ENCODE data around the gene TSPEAR.

Gene TSPEAR

DNA sequence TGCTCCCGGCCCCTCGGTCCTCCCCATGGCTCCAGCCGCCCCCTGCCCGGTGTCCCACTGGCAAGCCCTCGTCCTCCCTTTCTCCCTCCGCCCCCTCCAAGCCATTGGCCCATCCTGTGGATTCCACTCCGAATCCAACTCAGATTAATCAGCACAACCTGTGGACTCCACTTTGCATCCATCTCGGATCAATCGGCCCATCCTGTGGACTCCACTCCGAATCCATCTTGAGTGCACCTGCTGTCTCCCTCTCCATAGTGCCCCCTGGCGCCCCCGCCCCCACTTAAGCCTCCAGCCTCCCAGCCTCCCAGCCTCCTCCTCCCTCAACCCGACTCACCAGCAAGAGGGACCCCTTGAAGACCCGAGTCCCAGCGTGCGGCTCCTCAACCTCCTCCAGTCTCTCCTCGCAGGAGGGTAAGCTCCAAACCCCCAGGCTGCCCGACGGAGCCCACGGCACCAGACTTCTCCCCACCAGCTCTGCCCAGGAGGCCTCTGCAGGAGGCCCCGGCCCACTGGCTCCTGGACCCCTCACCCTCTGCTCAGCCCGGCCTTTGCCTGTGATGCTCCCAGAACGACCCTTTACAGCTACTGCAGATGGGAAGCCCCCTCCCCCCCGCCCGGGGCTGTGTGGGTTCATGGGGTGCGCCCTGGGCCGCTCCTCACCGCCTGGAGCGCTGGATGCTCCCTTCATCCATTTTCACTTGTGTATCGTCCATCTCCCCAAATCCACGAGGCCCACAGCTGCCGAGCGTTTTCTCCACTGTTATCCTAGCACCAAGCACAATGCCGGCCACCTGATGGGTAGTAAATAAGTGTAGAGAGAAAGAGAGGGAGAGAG, 40.6 kb upstream of the TSPEAR start:
- DNase-seq (ENCODE audit: extremely low read depth, insufficient read length) = no peak
- Histone ChIP-seq H3K4me3 (replicated peaks; ENCODE audit: low read depth, low read length) (no peak overlapping the region), H3K36me3 (ENCODE audit: control insufficient read depth, insufficient read depth, low read length) (no peaks in the 10 kb centered on the region), H3K27me3 (replicated peaks; ENCODE audit: control insufficient read depth, insufficient read depth, low read length) (no peaks in the 10 kb centered on the region; the same call in 1 of the 2 replicates)
- no peak for TF ChIP-seq CTCF (IDR thresholded peaks at IDR 0.05; ENCODE audit: insufficient read depth, low read length, poor library complexity, severe bottlenecking)

DNA sequence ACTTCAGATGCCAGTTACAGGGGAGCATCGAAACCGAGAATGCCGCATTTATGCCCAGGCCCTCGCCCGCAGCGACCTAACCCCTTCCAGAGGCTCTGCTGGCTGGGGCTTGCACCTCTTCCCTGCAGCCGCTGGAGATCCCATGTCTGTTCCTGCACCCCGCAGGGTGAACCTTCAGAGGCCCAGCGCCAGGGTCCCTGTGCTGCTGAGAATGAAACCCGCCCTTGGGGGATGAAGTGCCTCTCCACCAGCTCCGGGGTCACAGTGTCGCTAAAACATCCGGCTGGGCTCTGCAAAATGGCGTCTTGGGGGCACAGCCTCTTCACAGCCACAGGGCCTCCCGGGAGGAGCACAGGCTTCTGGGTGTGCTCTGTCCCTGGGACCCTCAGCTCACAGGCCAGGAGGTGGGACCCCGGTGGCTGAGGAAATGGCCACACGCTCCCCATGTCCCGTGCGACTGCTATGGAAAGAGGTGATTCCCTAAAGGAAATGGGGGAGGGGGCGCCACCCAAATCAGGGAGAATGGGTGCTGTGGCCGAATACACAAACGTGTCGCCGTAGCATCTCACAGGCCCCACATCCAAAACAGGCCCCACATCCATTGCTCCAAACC, 39.9 kb upstream of the TSPEAR start:
- no peak for TF ChIP-seq CTCF (IDR thresholded peaks at IDR 0.05; ENCODE audit: insufficient read depth, low read length, poor library complexity, severe bottlenecking)
- Histone ChIP-seq H3K36me3 (ENCODE audit: control insufficient read depth, insufficient read depth, low read length) (no peaks in the 10 kb centered on the region), H3K4me3 (replicated peaks; ENCODE audit: low read depth, low read length) (no peak overlapping the region), H3K27me3 (replicated peaks; ENCODE audit: control insufficient read depth, insufficient read depth, low read length) (no peaks in the 10 kb centered on the region; the same call in 1 of the 2 replicates)
- DNase-seq (ENCODE audit: extremely low read depth, insufficient read length) = no peak

DNA sequence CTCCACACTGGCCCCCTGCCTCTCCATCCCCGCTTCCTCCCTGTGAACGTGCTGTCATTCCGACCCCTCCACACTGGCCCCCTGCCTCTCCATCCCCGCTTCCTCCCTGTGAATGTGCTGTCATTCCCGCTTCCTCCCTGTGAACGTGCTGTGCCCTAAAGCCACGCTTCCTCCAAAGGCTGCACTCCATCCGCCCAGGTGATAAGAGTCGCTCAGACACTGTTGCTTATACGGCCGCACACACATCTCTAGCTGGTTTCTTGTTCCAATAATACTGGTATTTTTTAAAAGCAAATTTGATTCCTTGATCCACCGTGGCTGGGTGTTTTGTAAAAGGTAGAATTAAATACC, 39.3 kb upstream of the TSPEAR start:
- Histone ChIP-seq H3K4me3 (replicated peaks; ENCODE audit: low read depth, low read length) (no peak overlapping the region), H3K36me3 (ENCODE audit: control insufficient read depth, insufficient read depth, low read length) (no peaks in the 10 kb centered on the region), H3K27me3 (replicated peaks; ENCODE audit: control insufficient read depth, insufficient read depth, low read length) (no peaks in the 10 kb centered on the region; the same call in 1 of the 2 replicates)
- no peak for TF ChIP-seq CTCF (IDR thresholded peaks at IDR 0.05; ENCODE audit: insufficient read depth, low read length, poor library complexity, severe bottlenecking)
- DNase-seq (ENCODE audit: extremely low read depth, insufficient read length) = no peak

DNA sequence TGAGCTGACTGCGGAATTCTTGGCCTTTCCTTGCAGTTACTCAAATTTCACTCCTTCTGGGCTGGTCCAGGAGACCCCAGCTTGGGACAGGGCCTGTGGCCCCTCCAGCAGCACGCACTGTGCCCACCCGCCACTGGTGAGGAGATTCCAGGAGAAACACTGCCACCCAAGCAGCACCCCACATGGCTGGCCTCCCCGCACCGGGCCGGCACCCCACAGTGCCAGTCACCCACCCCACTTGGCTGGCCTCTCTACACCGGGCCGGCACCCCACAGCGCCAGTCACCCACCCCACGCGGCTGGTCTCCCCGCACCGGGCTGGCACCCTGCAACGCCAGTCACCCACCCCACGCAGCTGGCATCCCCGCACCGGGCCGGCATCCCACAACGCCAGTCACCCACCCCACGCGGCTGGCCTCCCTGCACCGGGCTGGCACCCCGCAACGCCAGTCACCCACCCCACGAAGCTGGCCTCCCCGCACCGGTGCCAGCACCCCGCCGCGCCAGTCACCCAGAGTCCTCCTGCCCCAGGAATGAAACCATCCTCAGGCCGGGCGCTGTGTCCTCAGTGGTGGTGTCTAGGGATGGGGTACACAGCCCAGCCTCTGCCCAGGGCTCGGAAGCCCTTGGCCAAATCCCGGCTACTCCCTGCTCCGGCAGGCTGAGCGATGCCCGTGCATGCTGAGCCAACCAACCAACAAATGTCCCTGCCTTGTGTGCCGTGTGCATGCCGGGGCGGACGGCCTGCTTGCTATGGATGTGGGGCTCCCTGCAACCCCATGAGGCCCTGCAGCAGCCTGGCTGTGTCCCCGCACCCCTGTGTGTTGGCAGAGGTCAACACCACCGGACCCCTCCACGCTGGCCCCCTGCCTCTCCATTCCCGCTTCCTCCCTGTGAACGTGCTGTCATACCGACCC, 38.6 kb upstream of the TSPEAR start:
- no peaks in the 10 kb centered on the region; the same call in 1 of the 2 replicates for H3K27me3 ChIP-seq (replicated peaks; ENCODE audit: control insufficient read depth, insufficient read depth, low read length)
- no peak for TF ChIP-seq CTCF (IDR thresholded peaks at IDR 0.05; ENCODE audit: insufficient read depth, low read length, poor library complexity, severe bottlenecking)
- DNase-seq (ENCODE audit: extremely low read depth, insufficient read length) = no peak
- no peaks in the 10 kb centered on the region for H3K36me3 ChIP-seq (ENCODE audit: control insufficient read depth, insufficient read depth, low read length)
- no peak overlapping the region for H3K4me3 ChIP-seq (replicated peaks; ENCODE audit: low read depth, low read length)

DNA sequence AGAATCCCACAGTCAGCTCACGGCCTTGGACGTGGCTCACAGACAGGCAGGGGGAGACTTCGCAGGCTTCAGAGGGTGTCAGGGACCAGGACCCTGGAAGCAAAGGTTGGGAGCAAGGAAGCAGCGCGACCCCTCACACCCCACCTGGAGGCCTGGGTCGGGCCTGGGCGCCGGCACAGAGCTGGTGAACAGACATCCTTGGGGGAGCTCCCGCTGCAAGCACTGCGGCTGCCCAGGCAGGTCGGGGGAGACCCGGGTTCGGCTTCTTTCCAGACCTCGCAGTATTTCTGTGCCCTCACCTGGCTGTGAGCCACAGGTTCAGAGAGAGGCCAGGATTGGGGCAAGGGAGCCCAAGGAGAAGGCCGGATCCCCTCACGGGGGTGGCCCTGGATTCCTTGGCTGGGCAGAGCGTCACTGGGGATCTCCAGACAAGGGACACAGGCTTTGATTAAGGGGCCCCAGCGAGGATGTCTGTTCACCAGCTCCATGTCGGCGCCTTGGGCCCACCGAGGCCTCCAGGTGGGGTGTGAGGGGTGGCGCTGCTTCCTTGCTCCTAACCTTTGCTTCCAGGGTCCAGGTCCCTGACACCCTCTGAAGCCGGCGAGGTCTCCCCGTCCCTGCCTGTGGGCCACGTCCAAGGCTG, 37.9 kb upstream of the TSPEAR start:
- no peaks in the 10 kb centered on the region; the same call in 1 of the 2 replicates for H3K27me3 ChIP-seq (replicated peaks; ENCODE audit: control insufficient read depth, insufficient read depth, low read length)
- H3K36me3 ChIP-seq (ENCODE audit: control insufficient read depth, insufficient read depth, low read length) = no peaks in the 10 kb centered on the region
- no peak for DNase-seq (ENCODE audit: extremely low read depth, insufficient read length)
- H3K4me3 ChIP-seq (replicated peaks; ENCODE audit: low read depth, low read length) = no peak overlapping the region
- TF ChIP-seq CTCF (IDR thresholded peaks at IDR 0.05; ENCODE audit: insufficient read depth, low read length, poor library complexity, severe bottlenecking) = no peak

Measured in GM06990 (cell line).